HepG2 (cell line): ENCODE results near the gene GPR162. TPM values are rescaled to one million over a fixed set of nuclear protein-coding genes. Genes with fewer than 3 reads are reported as not detected.

Source experiments
- ATF2 ChIP-seq: sonication (generic); formaldehyde crosslinking; IDR thresholded peaks from 2 replicates; pipeline ENCODE4 v1.4.0; 2020; ENCODE audit warnings: missing genetic modification reagents
- ATF6 ChIP-seq: sonication (generic); formaldehyde crosslinking; conservative IDR thresholded peaks from 2 replicates; pipeline ENCODE4 v1.4.0; 2020; ENCODE audit warnings: missing genetic modification reagents
- CBX2 ChIP-seq, 2 experiments: fragments of 200-600 bp in 1 of 2; sonication (generic); formaldehyde crosslinking in 1 of 2; IDR thresholded peaks; 2 replicates each; pipeline versions ENCODE4 v1.7.0 to v1.8.1; 2018 to 2022; ENCODE audit warnings: low read depth in 2 of 2, low read length in 1 of 2, mild to moderate bottlenecking in 1 of 2, missing genetic modification reagents in 1 of 2
- ETV5 ChIP-seq: IDR thresholded peaks from 2 replicates; pipeline ENCODE4 v1.6.1; 2018; ENCODE audit warnings: missing biosample characterization, missing genetic modification reagents, inconsistent platforms, borderline replicate concordance
- FOXK1 ChIP-seq: sonication (generic); formaldehyde crosslinking; IDR thresholded peaks from 2 replicates; pipeline ENCODE4 v1.4.0; 2020; ENCODE audit warnings: low read depth, missing genetic modification reagents, borderline replicate concordance
- HDAC2 ChIP-seq: sonication (generic); formaldehyde crosslinking; IDR thresholded peaks from 2 replicates; pipeline ENCODE4 v1.4.0; 2020; ENCODE audit warnings: missing genetic modification reagents
- HNF4A ChIP-seq: sonication (generic); formaldehyde crosslinking; IDR thresholded peaks from 2 replicates; pipeline ENCODE4 v1.4.0; 2020; ENCODE audit warnings: missing genetic modification reagents
- KLF16 ChIP-seq, 2 experiments: sonication (generic) in 1 of 2; formaldehyde crosslinking in 1 of 2; IDR thresholded peaks; 2 replicates each; pipeline versions ENCODE4 v1.6.1 to v1.8.0; 2016 to 2023; ENCODE audit warnings: missing genetic modification reagents in 2 of 2, missing compliant biosample characterization in 1 of 2
- KMT2B ChIP-seq: IDR thresholded peaks from 2 replicates; pipeline ENCODE4 v1.6.1; 2016; ENCODE audit warnings: missing genetic modification reagents, missing compliant biosample characterization
- LCORL ChIP-seq, 2 experiments: fragments of 450-650 bp in 1 of 2; sonication (generic) in 1 of 2; formaldehyde crosslinking in 1 of 2; IDR thresholded peaks; 2 replicates each; pipeline versions ENCODE4 v1.5.0 to v1.6.1; 2017 to 2020; ENCODE audit warnings: antibody characterized with exemption in 1 of 2, missing genetic modification reagents in 1 of 2
- NFIC ChIP-seq: IDR thresholded peaks from 2 replicates; pipeline ENCODE4 v1.6.1; 2012; ENCODE audit warnings: mild to moderate bottlenecking, low read length, inconsistent platforms
- ZNF124 ChIP-seq: sonication (generic); formaldehyde crosslinking; IDR thresholded peaks from 2 replicates; pipeline ENCODE4 v1.4.0; 2020; ENCODE audit warnings: missing genetic modification reagents
- ZNF260 ChIP-seq: sonication (generic); formaldehyde crosslinking; IDR thresholded peaks from 2 replicates; pipeline ENCODE4 v1.4.0; 2020; ENCODE audit warnings: missing genetic modification reagents, low read depth, mild to moderate bottlenecking, borderline replicate concordance
- ZNF318 ChIP-seq: sonication (generic); formaldehyde crosslinking; IDR thresholded peaks from 2 replicates; pipeline ENCODE4 v1.4.0; 2020; ENCODE audit warnings: mild to moderate bottlenecking, missing genetic modification reagents
- ZNF441 ChIP-seq: sonication (generic); formaldehyde crosslinking; IDR thresholded peaks from 2 replicates; pipeline ENCODE4 v1.7.0; 2021; ENCODE audit warnings: missing genetic modification reagents, borderline replicate concordance
- polyA plus RNA-seq, 8 experiments: library from polyadenylated mRNA; depleted of rRNA in 3 of 8; stranded (reverse) in 7 of 8; unstranded in 1 of 8; fragments of >200 nt; fragmentation: Illumina TruSeq in 4 of 8; extraction: Trizol in 4 of 8; gene quantifications; 2 replicates each; pipeline versions ENCODE4 v1.2.1 to v1.2.3, GENCODE V29; 2011 to 2016; ENCODE audit warnings: low read depth in 4 of 8, missing spikeins in 1 of 8, mixed read lengths in 1 of 8; ENCODE audit not compliant: insufficient read depth in 1 of 8
- total RNA-seq, 5 experiments: library from RNA; depleted of rRNA; stranded (reverse); fragments of >200 nt; fragmentation: Illumina TruSeq; extraction: Trizol; gene quantifications; 2 replicates each; pipeline ENCODE4 v1.2.3, GENCODE V29; 2016; ENCODE audit warnings: low read depth in 1 of 5

The GPR162 gene
- total and polyA plus RNA-seq, 2 of the 13 experiments (the other 11 are each of a cell fraction or from before 2014, with no cell fraction given): 0.08 TPM; not detected in 1

GRCh38 chr12:6775185-6776174, 46.1 kb upstream of the GPR162 start (continued):
- peak; percentile 92; the same call in 1 of the 2 replicates for TF ChIP-seq ETV5
- TF ChIP-seq HNF4A (CRISPR knock-in tag): peak; percentile 77
- TF ChIP-seq ZNF318 (CRISPR knock-in tag): no peak
- TF ChIP-seq KMT2B (CRISPR knock-in tag): 0 out of 2 replicates have a peak, but pooled peaks have one; percentile 23
- TF ChIP-seq HDAC2 (CRISPR knock-in tag): peak; percentile 93
- TF ChIP-seq ZNF124 (CRISPR knock-in tag): peak; percentile 83; the same call in 1 of the 2 replicates
- TF ChIP-seq ZNF260 (CRISPR knock-in tag): no peak
- TF ChIP-seq ATF2 (CRISPR knock-in tag): peak; percentile 70; the same call in 1 of the 2 replicates
- TF ChIP-seq ZNF441 (CRISPR knock-in tag): peak; percentile 99
- TF ChIP-seq FOXK1: peak; percentile 42; the same call in 1 of the 2 replicates
- TF ChIP-seq NFIC: peak; percentile 74; the same call in 1 of the 2 replicates
- no peak for TF ChIP-seq CBX2 (IDR thresholded peaks at IDR 0.05; ENCODE audit: low read depth, low read length)
- TF ChIP-seq CBX2 (CRISPR knock-in tag; IDR thresholded peaks at IDR 0.05; ENCODE audit: low read depth): no peak
- TF ChIP-seq KLF16 (CRISPR knock-in tag; IDR thresholded peaks at IDR 0.05): peak in 1 of 2 experiments; percentile 84; a peak in 1 of 4 replicates
- 0 out of 2 replicates have a peak, but pooled peaks have one; percentile 54 for TF ChIP-seq ATF6 (CRISPR knock-in tag)
- TF ChIP-seq LCORL (IDR thresholded peaks at IDR 0.05): no peak
- TF ChIP-seq LCORL (CRISPR knock-in tag; IDR thresholded peaks at IDR 0.05): peak; percentile 82
